D341Med (cell line): ENCODE results near the gene CDKN2AIP.

ENCODE experiments used
- DNase-seq: peaks from one replicate; pipeline ENCODE4 v3.0.0; 2012; ENCODE audit warnings: low spot score

The CDKN2AIP gene

GRCh38 chr4:183495184-183495583 lies 50.7 kb downstream of the CDKN2AIP start:
- no peak for DNase-seq
